HFFc6 (cell line): Measurements from ENCODE around the gene PRSS53. TPM values are rescaled to one million over a fixed set of nuclear protein-coding genes. Genes with fewer than 3 reads are reported as not detected.

ENCODE experiments used
- DNase-seq: peaks from one replicate; pipeline ENCODE4 v3.0.0-alpha.2; 2018
- H3K27ac Mint-ChIP-seq: 2 replicates; pipeline ENCODE4 v1.8.0; 2020; ENCODE audit warnings: mild to moderate bottlenecking, mixed read lengths
- H3K27me3 Mint-ChIP-seq: 2 replicates; pipeline ENCODE4 v1.8.0; 2021; ENCODE audit warnings: mild to moderate bottlenecking, moderate library complexity, mixed read lengths; ENCODE audit not compliant: insufficient read depth
- H3K36me3 Mint-ChIP-seq: 2 replicates; pipeline ENCODE4 v1.8.0; 2021; ENCODE audit warnings: low read depth, mixed read lengths
- H3K4me1 Mint-ChIP-seq: 2 replicates; pipeline ENCODE4 v1.8.0; 2020; ENCODE audit warnings: low read depth, mixed read lengths
- H3K4me3 Mint-ChIP-seq: 2 replicates; pipeline ENCODE4 v1.8.0; 2020; ENCODE audit warnings: mild to moderate bottlenecking, moderate library complexity, mixed read lengths
- H3K9me3 Mint-ChIP-seq: 2 replicates; pipeline ENCODE4 v1.8.0; 2020; ENCODE audit warnings: mild to moderate bottlenecking, mixed read lengths
- CTCF ChIP-seq: fragments of 200-600 bp; sonication (generic); IDR thresholded peaks from 2 replicates; pipeline ENCODE4 v1.5.0; 2021; ENCODE audit warnings: antibody characterized with exemption, mild to moderate bottlenecking
- total RNA-seq, 6 experiments: library from RNA; stranded (reverse); fragmentation: NEBNext Ultra II Directional; extraction: Animal tissue kit (Norgen Biotek cat#: 25700); gene quantifications; 2 replicates in 1 of 6; 3 replicates in 5 of 6; pipeline ENCODE4 v1.2.3, GENCODE V29; 2021

Gene PRSS53
- total RNA-seq, 6 experiments from 2014 or later = 0.85 to 2.6 (median 1.4) TPM

- Mint-ChIP-seq H3K4me3 (peak overlapping the region; percentile 81), H3K4me1 (peaks cover 26% of the 10 kb centered on the region), H3K9me3 (no peaks in the 10 kb centered on the region), H3K27ac (peak overlapping the region; percentile 98), H3K27me3 (peaks cover 4% of the 10 kb centered on the region), H3K36me3 (peaks cover 20% of the 10 kb centered on the region)
- peak; percentile 95 for DNase-seq
- TF ChIP-seq CTCF = no peak
These were observed 23.8 kb downstream of the PRSS53 start for GRCh38 chr16:31064882-31065461.

GRCh38 chr16:31063843-31064611 lies 24.7 kb downstream of the PRSS53 start:
- peak overlapping the region; percentile 81 for H3K4me3 Mint-ChIP-seq
- DNase-seq = no peak
- H3K9me3 Mint-ChIP-seq = no peaks in the 10 kb centered on the region
- peaks cover 4% of the 10 kb centered on the region for H3K27me3 Mint-ChIP-seq
- TF ChIP-seq CTCF = no peak
- peak overlapping the region; percentile 98 for H3K27ac Mint-ChIP-seq
- H3K36me3 Mint-ChIP-seq = peaks cover 20% of the 10 kb centered on the region
- H3K4me1 Mint-ChIP-seq = peaks cover 22% of the 10 kb centered on the region

GRCh38 chr16:31063495-31063842 lies 25.3 kb downstream of the PRSS53 start:
- Mint-ChIP-seq H3K9me3 (no peaks in the 10 kb centered on the region), H3K36me3 (peaks cover 20% of the 10 kb centered on the region), H3K4me3 (no peak overlapping the region), H3K27me3 (peaks cover 4% of the 10 kb centered on the region), H3K27ac (peak overlapping the region; percentile 74), H3K4me1 (peaks cover 20% of the 10 kb centered on the region)
- DNase-seq = no peak
- no peak for TF ChIP-seq CTCF

GRCh38 chr16:31061813-31062440 lies 26.8 kb downstream of the PRSS53 start:
- no peak for DNase-seq
- no peak for TF ChIP-seq CTCF
- H3K4me3 Mint-ChIP-seq = no peak overlapping the region
- H3K27ac Mint-ChIP-seq = no peak overlapping the region
- no peaks in the 10 kb centered on the region for H3K9me3 Mint-ChIP-seq
- H3K4me1 Mint-ChIP-seq = peaks cover 20% of the 10 kb centered on the region
- peaks cover 20% of the 10 kb centered on the region for H3K36me3 Mint-ChIP-seq
- peaks cover 4% of the 10 kb centered on the region for H3K27me3 Mint-ChIP-seq

- no peak for DNase-seq
- Mint-ChIP-seq H3K4me3 (no peak overlapping the region), H3K4me1 (peaks cover 20% of the 10 kb centered on the region), H3K9me3 (no peaks in the 10 kb centered on the region), H3K36me3 (peaks cover 26% of the 10 kb centered on the region), H3K27ac (no peak overlapping the region), H3K27me3 (peaks cover 4% of the 10 kb centered on the region)
- no peak for TF ChIP-seq CTCF
These were observed 27.5 kb downstream of the PRSS53 start for GRCh38 chr16:31061126-31061812.
